CD4-positive, alpha-beta T cell treated with Interferon alpha-2 for 1 hour (primary cell): Measurements from ENCODE around the gene ZNF532.
"Not testable (repeated sequence)": the region's sequence is repeated elsewhere in the genome, so short reads cannot be mapped to it uniquely, and the experiment has no call there.

Experiments used
- DNase-seq, 2 donors: peaks; one replicate each; pipeline ENCODE4 v3.0.0-alpha.2; 2020 to 2022

The ZNF532 gene

DNA sequence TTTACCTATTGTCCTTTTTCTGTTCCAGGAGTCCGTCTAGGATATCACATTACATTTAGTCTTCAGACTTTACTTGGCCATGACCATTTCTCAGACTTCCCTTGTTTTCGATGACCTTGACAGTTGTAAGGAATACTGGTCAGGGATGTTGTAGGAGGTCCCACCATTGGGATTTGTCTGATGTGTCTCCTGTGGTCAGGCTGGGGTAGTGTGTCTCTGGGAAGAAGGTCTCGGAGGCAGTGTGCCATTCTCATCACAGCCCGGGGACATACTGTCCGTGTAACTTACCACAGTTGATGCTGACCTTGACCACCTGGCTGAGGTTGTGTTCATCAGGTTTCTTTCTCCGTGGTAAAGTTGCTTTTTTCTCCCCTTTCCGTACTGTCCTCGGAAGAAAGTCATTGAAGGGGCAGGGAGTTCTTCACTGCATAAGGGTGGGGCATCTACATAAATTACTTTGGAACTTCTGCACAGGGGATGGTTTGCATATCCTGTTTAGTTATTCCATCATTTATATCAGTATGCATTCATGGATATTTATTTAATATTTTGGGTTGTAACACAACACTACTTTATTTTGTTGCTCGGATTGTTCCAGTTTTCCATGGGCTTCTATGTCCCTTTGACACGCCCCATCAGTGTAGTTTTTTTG lies 41.2 kb downstream of the ZNF532 start:
- no peak for DNase-seq

DNA sequence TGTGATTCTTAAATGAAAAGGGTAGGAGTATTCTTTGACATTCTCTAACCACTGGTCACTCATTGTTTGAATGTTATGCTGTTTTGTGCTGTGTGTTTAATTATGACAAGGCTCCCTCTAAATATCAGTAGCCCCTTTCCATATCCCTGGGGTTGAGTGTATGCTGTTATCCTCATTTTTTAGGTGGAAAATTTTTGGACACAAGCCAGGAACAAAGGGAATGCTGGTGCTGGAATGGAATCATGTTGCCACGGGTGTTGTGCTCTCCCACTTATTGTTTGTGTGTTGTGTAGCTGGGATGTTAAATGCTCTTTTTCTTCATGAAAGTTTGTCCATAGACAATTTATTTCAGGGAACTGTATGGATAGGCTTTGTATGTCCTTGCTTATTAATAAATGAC lies 43.3 kb downstream of the ZNF532 start:
- DNase-seq = no peak

DNA sequence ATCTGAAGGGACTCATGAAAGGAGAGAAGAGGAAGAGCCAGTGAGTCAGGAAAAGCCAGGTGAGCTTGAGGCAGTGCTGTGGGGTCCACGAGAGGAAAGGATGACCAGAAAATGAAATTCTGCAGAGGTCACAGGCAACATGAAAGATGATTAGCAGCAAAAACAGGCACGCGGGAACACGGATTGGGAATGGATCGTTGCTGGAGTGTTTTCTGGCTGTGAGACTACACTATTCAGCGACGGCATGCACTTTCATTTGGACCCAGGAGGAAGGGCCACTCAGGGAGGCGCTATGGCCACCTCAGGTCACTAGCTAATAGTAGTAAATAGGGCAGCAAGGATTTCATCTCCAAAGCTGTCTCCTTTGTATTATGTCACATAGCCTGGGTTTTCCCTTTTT lies 44.8 kb downstream of the ZNF532 start:
- DNase-seq = no peak

DNA sequence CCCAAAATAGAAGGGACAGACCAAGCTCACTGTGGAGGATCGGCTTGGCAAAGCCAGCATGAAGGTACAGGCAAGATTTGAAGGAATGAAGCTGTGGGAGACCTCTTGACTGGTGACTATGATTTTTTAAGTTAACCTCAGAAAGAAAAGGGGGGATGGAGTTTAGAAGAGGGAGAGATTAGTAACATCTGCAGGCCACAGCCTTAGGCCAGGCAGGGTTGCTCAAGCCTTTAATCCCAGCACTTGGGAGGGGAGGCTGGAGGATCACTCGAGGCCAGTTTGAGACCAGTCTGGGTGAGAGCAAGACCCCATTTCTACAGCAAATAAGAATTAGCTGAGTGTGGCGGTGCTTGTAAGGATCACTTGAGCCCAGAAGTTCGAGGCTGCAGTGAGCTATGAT lies 46.6 kb downstream of the ZNF532 start:
- DNase-seq = no peak

DNA sequence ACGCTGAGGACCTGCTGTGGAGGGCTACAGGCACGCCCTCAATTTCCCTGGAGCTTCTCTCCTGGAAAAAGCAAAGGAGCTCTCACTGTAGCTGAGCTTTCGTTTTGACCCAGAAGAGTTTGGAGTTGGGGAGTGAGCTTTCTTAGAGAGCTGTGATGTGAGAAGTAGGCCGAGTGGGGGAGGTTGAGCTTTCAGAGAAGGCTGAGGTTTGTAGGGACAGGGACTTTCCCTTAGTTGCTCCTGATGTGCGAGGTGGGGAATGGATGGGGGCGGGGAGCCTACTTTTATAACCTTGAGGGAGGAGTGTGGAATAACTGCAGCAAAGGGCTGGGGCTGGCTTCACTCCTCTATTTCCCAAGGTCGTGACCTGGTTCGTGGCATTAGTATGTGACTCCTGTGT lies 47.1 kb downstream of the ZNF532 start:
- no peak for DNase-seq

DNA sequence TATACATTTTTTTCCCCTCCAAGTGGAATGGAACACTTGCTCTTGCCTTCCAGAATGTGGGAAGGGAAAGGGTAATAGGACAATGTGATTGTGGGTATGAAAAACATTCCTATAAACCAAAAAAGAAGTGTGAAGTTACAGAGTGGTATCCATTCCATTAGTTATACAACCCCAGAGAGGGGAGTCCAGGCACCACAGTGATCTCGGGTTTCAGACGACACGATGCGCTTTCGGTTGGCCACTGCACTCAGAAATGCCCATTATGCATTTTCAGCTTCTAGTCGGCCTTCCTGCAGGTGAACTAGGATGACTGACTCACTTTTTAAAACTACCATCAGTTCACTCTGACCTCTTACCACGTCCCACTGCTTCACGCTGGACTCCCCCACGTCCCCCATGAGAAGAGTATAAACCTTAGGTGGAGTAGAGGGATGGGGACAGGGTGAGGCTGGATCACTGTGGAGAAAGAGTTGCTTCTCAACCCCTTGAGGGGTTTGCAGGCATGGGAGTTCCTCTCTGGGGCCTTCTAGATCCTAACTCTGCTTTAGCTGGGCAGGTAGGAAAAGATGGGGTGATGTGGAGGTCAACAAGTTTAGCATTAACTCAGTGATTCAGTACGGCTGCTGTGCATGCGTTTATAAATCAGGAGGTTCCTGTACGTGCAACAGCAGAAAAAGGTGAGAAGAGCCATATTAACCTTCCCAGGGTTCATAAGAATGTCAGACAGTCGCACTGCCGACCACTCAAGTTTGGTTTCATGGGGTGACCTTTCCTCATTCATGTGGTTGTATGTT lies 50.5 kb downstream of the ZNF532 start:
- no peak for DNase-seq

DNA sequence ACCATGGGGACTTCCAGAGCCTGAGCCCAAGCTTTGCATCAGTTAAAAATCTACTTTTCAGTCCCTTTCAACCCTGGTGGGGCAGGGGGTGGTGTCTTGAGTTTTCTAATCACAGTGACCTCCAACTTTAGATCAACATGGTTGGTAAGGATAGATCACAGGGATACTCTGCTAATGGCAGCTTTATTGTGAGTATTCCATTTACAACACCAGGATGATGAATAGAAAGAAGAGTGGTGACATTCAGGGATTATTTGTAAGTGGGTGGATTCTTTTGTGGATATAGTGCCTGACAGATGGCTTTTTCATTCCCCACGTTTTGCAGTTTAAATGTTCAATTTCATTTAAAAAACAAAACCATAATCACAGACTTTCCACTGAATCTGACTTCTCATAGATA lies 51.3 kb downstream of the ZNF532 start:
- DNase-seq = no peak

DNA sequence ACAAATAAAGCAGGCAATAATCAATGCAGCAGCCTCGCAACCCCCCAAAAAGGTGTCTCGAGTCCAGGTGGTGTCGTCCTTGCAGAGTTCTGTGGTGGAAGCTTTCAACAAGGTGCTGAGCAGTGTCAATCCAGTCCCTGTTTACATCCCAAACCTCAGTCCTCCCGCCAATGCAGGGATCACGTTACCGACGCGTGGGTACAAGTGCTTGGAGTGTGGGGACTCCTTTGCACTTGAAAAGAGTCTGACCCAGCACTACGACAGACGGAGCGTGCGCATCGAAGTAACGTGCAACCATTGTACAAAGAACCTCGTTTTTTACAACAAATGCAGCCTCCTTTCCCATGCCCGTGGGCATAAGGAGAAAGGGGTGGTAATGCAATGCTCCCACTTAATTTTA lies 55.3 kb downstream of the ZNF532 start:
- not testable (repeated sequence) for DNase-seq

DNA sequence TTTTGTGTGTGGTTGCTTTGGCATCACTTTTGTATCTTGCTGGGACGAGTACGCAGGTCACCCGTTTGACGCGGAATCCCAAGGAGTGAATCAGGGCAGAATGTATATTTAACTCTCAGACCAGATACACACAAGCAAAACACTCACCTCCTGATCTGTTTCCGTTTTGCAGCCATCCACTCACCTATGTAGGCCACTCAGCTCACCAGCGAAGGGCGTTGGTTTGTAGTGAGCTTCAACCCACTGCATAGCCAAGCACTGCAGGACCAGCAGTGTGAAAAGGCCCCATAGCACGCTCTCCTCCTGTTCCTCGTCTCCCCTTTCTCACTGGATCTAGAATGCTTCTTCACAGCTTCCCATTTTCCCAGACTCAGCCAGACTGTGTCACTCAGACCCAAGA lies 58.3 kb downstream of the ZNF532 start:
- no peak for DNase-seq

DNA sequence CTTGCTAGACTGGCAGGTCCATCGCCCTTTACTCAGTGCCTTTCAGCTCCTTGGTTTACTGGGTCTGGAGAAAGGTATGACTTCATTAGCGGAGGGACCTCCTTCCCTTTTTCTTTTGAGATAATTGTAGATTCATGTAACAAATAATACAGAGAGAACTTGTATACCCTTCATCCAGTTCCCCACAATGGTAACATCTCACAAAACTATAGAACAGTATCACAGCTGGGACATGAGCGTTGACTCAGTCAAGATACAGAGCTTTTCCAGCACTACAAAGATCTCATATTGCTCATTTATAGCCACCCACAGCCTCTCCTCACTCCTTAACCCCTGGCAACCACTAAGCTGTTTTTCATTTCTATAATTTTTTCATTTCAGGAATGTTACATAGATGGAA lies 59.8 kb downstream of the ZNF532 start:
- no peak for DNase-seq

DNA sequence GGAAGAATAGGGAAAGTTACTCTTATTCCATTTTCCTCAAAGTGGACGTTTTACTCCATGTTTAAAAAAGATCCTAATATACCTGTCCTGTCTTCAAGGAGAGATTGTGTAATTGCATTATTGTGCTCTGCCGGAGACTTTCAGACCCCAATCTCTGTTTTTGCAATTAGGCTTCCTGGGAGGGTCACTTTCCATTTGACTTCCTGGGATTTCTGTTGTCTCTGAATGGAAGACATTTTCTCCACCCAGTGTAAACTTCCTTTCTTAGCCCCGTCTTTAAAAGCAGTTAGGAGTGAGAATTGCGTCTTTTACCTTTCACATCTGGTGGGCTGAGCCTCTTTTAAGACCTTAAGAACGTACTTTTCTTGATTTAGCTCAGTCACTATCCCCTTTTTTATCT lies 63.0 kb downstream of the ZNF532 start:
- DNase-seq = no peak

DNA sequence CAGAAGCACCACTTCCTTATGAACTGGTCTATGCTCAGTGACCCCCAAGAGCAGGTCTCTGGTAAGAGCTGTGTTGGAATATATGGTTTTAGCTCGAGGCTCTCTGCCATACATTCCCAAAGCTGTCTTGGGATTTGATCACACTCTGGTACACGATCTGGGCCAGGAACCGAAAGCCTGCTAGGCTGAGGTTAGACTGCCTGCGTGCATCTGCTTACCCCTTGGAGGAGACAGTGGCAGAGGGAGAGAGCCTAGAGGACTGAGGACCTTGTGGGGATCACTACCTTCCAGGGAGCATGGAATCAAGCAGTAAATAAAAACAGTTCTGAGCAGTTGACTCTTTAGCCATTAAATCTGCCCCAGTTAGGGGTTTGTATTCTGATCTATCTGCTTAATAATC lies 63.7 kb downstream of the ZNF532 start:
- DNase-seq = no peak

DNA sequence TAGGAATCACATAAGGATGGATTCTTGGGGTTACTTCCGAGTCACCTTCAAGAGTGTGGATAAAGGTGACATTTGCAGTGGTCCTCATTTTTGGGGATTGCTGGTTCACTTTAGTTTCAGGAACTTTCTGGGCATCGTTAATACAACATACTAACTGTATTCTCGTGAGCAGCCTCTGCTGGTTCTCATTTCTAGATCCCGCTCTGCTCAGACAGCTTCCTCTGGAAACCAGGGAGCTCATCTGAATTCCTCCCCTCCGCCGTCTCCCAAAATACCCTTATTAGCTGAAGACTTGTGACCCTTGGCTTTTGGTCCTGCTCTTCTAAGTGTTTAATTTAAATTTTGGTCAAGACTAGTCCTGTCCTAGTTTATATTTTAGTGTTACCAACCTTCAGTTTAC lies 64.5 kb downstream of the ZNF532 start:
- no peak for DNase-seq

DNA sequence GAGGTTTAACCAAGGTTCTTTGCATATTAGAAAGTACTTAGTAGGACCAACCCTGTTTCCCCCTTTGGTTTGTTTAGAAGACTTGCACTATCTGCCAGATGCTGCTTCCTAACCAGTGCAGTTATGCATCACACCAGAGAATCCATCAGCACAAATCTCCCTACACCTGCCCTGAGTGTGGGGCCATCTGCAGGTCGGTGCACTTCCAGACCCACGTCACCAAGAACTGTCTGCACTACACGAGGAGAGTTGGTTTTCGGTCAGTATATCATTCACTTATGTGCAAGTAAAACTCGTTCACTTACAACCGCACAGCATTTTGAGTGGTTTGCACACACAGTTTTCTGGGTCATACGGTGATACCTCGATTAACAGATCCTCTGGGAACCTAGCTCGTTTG lies 69.7 kb downstream of the ZNF532 start:
- DNase-seq = no peak

DNA sequence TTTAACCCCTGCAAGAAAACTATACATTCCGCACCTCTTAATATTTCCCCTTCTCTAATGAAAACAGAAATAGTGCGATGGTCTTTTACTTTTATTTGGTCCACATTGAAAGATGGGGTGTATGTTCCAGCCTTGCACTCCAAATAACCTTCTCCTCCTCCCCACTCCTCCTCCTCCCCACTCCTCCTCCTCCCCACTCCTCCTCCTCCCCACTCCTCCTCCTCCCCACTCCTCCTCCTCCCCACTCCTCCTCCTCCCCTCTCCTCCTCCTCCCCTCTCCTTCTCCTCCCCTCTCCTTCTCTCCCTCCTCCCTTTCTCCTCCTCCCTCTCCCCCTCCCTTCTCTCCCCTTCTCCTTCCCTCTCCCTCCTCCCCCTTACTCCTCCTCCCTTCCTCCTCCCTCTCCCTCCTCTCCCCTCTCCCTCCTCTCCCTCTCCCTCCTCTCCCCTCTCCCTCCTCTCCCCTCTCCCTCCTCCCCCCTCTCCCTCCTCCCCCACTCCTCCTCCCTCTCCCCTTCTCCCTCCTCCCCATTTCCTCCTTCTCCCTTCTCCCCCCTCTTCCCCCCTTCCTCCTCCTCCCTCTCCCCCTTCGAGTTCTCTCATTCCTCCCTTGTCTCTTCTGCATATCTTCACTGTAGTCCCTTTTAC lies 70.4 kb downstream of the ZNF532 start:
- no peak for DNase-seq

DNA sequence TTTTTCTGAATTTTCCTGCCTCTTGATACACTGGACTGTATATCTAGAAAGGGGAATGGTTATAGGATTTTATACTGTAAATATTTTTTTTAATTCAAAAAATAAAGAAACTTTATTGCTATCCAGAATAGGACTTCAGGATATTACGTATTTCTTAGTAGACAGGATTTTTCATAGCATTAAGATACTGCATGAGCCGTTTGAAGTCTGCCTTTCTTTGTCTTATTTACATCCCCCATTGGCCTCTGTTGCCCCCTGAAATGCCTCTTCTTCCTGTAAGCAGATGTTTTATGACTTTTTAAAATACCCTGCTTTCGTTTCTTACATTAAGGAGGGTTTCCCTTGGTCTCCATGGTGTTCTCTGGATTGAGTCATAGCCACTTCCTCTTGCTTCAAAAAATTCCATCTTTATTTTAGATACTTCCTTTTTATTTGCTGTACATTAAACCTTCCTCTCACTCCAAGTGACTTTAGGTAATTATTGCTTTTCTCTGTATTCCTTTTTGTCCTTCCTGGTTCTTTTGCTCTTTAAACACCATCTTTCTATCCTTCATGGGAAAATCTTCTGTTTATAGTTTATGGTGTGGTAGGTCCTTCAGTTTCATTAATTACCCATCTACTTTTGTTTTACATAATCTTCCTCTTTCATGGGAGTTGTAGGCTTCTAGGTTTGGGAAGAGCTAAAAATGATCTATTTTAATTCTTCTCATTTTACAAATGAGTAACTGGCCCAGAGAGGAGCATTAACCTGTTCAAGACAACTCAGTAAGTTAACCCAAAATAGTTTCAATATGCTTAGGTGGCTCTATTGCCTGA lies 72.6 kb downstream of the ZNF532 start:
- DNase-seq = peak in 1 of 2 donors; percentile 1

DNA sequence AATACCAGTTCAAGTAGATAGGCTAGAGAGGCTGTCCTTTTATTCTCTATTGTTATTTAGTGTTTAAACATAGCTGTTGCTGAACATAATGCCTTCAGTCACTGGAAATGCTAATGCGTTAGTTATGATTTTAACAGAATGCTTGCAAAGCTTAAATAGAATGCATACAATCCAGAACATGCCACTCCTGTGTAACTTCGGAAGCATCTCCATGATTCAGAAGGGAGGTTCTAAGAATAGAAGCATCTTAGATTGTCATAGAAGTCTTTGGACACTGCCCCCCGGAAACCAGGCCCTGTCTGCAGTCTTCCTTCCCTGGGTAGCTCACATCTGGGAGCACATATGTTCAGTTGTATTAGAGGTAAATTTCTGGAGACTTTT lies 73.2 kb downstream of the ZNF532 start:
- DNase-seq = no peak

DNA sequence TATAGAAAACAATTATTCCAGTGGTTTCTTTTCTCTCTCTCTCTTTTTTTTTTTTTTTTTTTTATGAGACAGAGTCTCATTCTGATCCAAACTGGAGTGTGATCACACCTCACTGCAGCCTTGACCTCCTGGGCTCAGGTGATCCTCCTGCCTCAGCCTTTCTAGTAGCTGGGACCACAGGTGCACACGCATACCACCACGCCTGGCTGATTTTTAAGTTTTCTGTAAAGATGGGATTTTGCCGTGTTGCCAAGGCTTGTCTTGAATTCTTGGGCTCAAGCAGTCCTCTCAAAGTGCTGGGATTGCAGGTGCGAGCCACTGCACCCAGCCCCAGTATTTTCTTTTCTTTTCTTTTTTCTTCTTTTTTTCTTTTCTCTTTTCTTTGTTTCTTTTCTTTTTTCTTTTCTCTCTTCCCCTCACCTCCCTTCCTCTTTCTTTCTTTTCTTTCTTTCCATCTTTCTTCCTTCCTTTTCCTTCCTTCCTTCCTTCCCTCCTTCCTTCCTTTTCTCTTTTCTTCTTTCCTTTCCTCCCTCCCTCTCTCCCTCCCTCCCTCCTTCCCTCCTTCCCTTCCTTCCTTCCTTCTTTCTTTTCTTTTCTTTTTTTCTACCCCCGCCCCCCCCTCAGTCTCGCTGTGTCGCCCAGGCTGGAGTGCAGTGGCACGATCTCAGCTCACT lies 76.9 kb downstream of the ZNF532 start:
- DNase-seq = no peak

DNA sequence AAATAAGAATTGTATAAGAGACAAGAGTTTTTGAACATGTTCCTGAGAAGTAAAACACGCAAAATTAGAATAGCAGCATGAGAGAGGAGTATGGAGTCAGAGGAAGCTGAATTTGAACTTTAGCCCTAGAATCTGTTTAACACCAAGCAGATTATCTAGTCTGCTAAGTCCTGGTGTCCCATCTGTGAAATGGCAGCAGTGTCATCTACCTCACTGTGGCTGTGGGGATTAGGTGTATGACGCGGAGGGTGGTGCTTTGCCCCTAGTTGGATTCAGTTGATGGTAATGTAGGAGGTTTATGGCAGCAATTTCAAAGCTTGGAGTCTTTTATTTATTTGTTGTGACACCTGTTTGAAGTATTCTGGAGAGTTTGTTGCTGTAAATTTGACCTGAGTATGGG lies 79.2 kb downstream of the ZNF532 start:
- DNase-seq = no peak

DNA sequence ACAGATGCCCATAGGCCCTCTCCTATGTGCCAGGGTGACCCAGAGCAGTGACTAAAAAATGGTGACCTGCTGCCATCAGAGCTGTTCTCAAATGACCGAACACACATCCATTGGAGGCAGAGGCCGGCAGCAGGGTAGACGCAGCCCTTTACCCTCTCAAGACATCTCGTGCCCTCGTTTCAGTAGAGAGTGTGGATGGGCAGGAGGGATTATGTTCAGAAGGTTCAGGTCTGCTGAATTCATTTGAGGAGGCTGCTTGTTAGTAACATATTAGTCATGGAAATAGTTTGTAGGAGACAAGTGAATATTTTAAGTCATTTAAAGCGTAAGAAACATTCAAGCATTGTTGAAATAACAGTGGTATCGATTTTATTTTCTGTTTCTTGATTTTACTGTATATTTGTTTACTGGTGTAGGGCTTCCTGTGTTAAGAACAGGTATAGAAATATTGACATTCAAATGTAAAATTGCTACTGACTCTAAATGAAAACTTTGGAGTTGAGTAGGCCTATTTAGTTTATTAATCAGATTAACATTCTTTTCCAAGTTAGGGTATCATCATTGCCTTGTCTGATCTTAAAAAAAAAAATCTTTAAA lies 82.6 kb downstream of the ZNF532 start:
- no peak for DNase-seq

DNA sequence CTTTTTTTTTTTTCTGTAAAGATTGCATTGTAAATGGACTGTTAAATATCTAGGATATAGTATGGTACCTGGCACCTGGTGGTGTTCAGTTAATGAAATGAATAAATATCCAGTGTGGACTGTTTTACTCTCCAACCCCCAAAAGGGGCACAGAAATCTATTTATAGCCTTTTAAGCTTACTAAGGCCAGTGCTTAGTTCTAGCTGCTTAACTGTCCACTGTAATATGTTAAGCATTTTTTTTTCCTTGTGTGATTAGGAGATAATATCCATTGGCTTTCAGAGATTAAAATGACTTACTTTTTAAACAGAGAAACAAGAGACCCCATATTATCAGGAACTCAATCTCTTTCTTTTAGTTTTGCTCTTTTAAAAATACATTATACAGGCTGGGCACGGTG lies 84.4 kb downstream of the ZNF532 start:
- no peak for DNase-seq

DNA sequence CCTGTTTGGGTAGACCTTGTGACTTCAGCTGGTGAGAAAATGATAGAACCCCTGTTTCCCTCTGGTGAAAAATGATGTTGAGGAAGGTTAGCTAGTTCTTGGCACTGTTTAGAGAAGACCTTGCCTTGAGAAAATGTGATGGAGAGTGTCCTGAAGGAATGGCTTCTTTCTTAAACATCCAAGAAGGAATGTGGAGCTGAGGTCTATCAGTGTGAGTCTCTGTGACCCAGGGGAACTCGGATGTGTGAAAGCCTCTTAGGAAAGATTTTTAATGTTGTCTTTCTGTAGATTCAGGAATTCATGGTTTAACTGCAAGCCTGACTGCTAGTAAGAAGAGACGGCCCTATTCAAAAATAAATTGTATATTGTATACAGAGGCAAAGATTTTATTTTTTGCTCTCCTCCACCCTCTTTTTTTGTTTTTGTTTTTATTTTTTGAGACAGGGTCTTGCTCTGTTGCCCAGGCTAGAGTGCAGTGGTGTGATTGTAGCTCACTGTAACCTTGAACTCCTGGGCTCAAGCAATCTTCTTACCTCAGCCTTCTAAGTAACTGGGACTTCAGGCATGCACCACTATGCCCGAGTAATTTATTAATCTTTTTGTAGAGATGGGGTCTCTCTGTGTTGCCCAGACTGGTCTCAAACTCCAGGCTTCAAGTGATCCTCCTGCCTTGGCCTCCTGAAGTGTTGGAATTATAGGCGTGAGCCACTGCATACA lies 87.5 kb downstream of the ZNF532 start:
- no peak for DNase-seq
